Fibroblast of lung (primary cell): ENCODE measurements around the gene ATF6B. TPM values are rescaled to one million over a fixed set of nuclear protein-coding genes. Genes with fewer than 3 reads are reported as not detected.

Experiments
- DNase-seq, 2 donors: peaks; one replicate each; pipeline versions ENCODE4 v3.0.0 to v3.0.0-alpha.2; 2010; ENCODE audit warnings: low read depth in 2 of 2
- H2AFZ ChIP-seq: 2 replicates; pipeline ENCODE4 v1.5.1; 2012; ENCODE audit warnings: low read length, control low read depth, inconsistent platforms
- H3K27ac ChIP-seq: 2 replicates; pipeline ENCODE4 v1.5.1; 2011; ENCODE audit warnings: low read length, control low read depth; ENCODE audit not compliant: insufficient read depth
- H3K27me3 ChIP-seq: 2 replicates; pipeline ENCODE4 v1.5.1; 2011; ENCODE audit warnings: mild to moderate bottlenecking, low read length; ENCODE audit not compliant: control insufficient read depth, insufficient read depth
- H3K36me3 ChIP-seq: 2 replicates; pipeline ENCODE4 v1.5.1; 2011; ENCODE audit warnings: low read length; ENCODE audit not compliant: control insufficient read depth, insufficient read depth
- H3K4me1 ChIP-seq: 2 replicates; pipeline ENCODE4 v1.5.1; 2011; ENCODE audit warnings: low read length; ENCODE audit not compliant: control insufficient read depth, insufficient read depth; ENCODE audit errors: extremely low read depth
- H3K4me2 ChIP-seq: 2 replicates; pipeline ENCODE4 v1.5.1; 2011; ENCODE audit warnings: low read length, control low read depth; ENCODE audit not compliant: insufficient read depth; ENCODE audit errors: extremely low read depth
- H3K4me3 ChIP-seq, 4 experiments: fragments of 200-600 bp in 1 of 4; sonication (generic) in 1 of 4; replicated peaks in 1 of 4; 2 replicates each; pipeline ENCODE4 v1.5.1; 2011 to 2016; ENCODE audit warnings: low read length in 4 of 4, low read depth in 3 of 4, mild to moderate bottlenecking in 3 of 4, control low read depth in 2 of 4, inconsistent platforms in 1 of 4, mixed read lengths in 1 of 4; ENCODE audit not compliant: insufficient read depth in 1 of 4; ENCODE audit errors: control extremely low read depth in 1 of 4
- H3K79me2 ChIP-seq: 2 replicates; pipeline ENCODE4 v1.5.1; 2012; ENCODE audit warnings: mild to moderate bottlenecking, low read length, inconsistent platforms; ENCODE audit not compliant: control insufficient read depth, insufficient read depth
- H3K9ac ChIP-seq: 2 replicates; pipeline ENCODE4 v1.5.1; 2011; ENCODE audit warnings: mild to moderate bottlenecking, low read length, control low read depth; ENCODE audit not compliant: insufficient read depth
- H3K9me3 ChIP-seq: 2 replicates; pipeline ENCODE4 v1.5.1; 2012; ENCODE audit warnings: low read depth, low read length; ENCODE audit not compliant: control insufficient read depth, insufficient read depth
- H4K20me1 ChIP-seq: 2 replicates; pipeline ENCODE4 v1.5.1; 2011; ENCODE audit warnings: low read length; ENCODE audit not compliant: control insufficient read depth, insufficient read depth; ENCODE audit errors: extremely low read depth
- CTCF ChIP-seq, 2 donors: IDR thresholded peaks in 1 of 2; conservative IDR thresholded peaks in 1 of 2; 1 replicate in 1 of 2; 2 replicates in 1 of 2; pipeline ENCODE4 v1.5.1; 2011 to 2012; ENCODE audit warnings: low read length in 2 of 2, control low read depth in 1 of 2, inconsistent platforms in 1 of 2, low read depth in 1 of 2, mild to moderate bottlenecking in 1 of 2
- EZH2 ChIP-seq: IDR thresholded peaks from 2 replicates; pipeline ENCODE4 v1.5.1; 2012; ENCODE audit warnings: low read length, control low read depth, mild to moderate bottlenecking; ENCODE audit errors: missing control alignments
- polyA plus RNA-seq, 2 donors: library from polyadenylated mRNA; depleted of rRNA in 1 of 2; stranded (reverse) in 1 of 2; unstranded in 1 of 2; fragments of >200 nt; gene quantifications; 2 replicates each; pipeline ENCODE4 v1.2.1, GENCODE V29; 2011 to 2012; ENCODE audit warnings: missing spikeins in 1 of 2
- total RNA-seq: library from RNA; depleted of rRNA; stranded (reverse); fragments of >200 nt; gene quantifications from 2 replicates; pipeline ENCODE4 v1.2.1, GENCODE V29; 2014

Gene ATF6B
- total and polyA plus RNA-seq, 2 donors (not counting 1 experiment from before 2014, with no cell fraction given): 15.7 to 36.2 TPM

DNA sequence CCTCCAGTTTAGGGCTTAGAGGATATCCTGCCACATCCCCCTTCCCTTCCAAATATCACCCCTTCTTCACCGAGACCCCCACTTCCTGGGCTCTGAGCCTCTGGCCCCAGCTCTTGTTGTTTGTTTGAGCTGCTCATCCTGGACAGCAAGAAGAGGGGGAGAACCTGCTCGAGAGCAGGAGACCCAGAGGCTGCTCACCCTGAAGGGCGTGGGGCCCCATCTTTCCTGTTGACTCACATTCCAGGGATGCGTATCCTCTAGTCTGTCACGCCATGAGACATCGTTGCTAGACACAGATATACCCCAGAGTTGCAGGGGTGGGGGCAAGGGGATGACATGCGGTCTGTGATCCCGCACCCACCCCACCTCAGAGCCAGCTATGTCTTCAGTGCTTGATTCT is 13.2 kb downstream of the ATF6B start:
- Histone ChIP-seq H2AFZ (no peak overlapping the region), H3K4me2 (peak overlapping the region; percentile 66), H3K79me2 (no peaks in the 10 kb centered on the region), H3K4me3 (no peak overlapping the region), H3K4me1 (peaks cover 35% of the 10 kb centered on the region), H3K9me3 (no peaks in the 10 kb centered on the region), H3K36me3 (peaks cover 18% of the 10 kb centered on the region), H3K9ac (peak overlapping the region; percentile 56), H4K20me1 (no peaks in the 10 kb centered on the region), H3K27ac (peak overlapping the region; percentile 93), H3K27me3 (peaks cover 3% of the 10 kb centered on the region)
- no peak for DNase-seq
- TF ChIP-seq CTCF (conservative IDR thresholded peaks at IDR 0.05 in 1 of 2, IDR thresholded peaks at IDR 0.05 in 1 of 2; ENCODE audit: low read depth in 1 of 2, low read length in 2 of 2) (no peak), EZH2 (no peak)

GRCh38 chr6:32113386-32114352 is 14.4 kb downstream of the ATF6B start:
- DNase-seq: peak; percentile 76 to 99
- no peaks in the 10 kb centered on the region for H3K79me2 ChIP-seq
- TF ChIP-seq EZH2 (no peak), CTCF (conservative IDR thresholded peaks at IDR 0.05 in 1 of 2, IDR thresholded peaks at IDR 0.05 in 1 of 2; ENCODE audit: low read depth in 1 of 2, low read length in 2 of 2) (peak; percentile 69 to 78)
- H2AFZ ChIP-seq: no peak overlapping the region
- peak overlapping the region; percentile 30 for H3K4me2 ChIP-seq
- no peaks in the 10 kb centered on the region for H3K9me3 ChIP-seq
- no peak overlapping the region for H3K4me3 ChIP-seq
- peaks cover 16% of the 10 kb centered on the region for H3K36me3 ChIP-seq
- no peaks in the 10 kb centered on the region for H4K20me1 ChIP-seq
- H3K27ac ChIP-seq: peak overlapping the region; percentile 94
- peak overlapping the region; percentile 55 for H3K9ac ChIP-seq
- H3K4me1 ChIP-seq: peaks cover 38% of the 10 kb centered on the region
- peaks cover 6% of the 10 kb centered on the region for H3K27me3 ChIP-seq

- peaks cover 46% of the 10 kb centered on the region for H3K4me1 ChIP-seq
- H3K4me3 ChIP-seq: no peak overlapping the region
- no peak overlapping the region for H3K27ac ChIP-seq
- H3K9ac ChIP-seq: no peak overlapping the region
- H3K36me3 ChIP-seq: peaks cover 11% of the 10 kb centered on the region
- peaks cover 7% of the 10 kb centered on the region for H3K27me3 ChIP-seq
- no peak overlapping the region for H2AFZ ChIP-seq
- no peak overlapping the region for H3K4me2 ChIP-seq
- no peaks in the 10 kb centered on the region for H3K79me2 ChIP-seq
- H4K20me1 ChIP-seq: no peaks in the 10 kb centered on the region
- TF ChIP-seq EZH2 (no peak), CTCF (conservative IDR thresholded peaks at IDR 0.05 in 1 of 2, IDR thresholded peaks at IDR 0.05 in 1 of 2; ENCODE audit: low read depth in 1 of 2, low read length in 2 of 2) (no peak)
- no peaks in the 10 kb centered on the region for H3K9me3 ChIP-seq
- peak in 1 of 2 donors; percentile 58 for DNase-seq
Observed at GRCh38 chr6:32112431-32112980, 15.5 kb downstream of the ATF6B start.
